Loucy (cell line): Measurements from ENCODE around the gene MSL2.

Experiments used
- H2AFZ ChIP-seq: fragments of 200-600 bp; sonication (generic); 2 replicates; pipeline ENCODE4 v1.6.0; 2016; ENCODE audit warnings: antibody characterized with exemption, mild to moderate bottlenecking, low read length, moderate library complexity
- H3F3A ChIP-seq: fragments of 200-600 bp; 2 replicates; pipeline ENCODE4 v1.6.0; 2016; ENCODE audit warnings: antibody characterized with exemption, low read depth, mild to moderate bottlenecking
- H3K27me3 ChIP-seq: fragments of 200-600 bp; sonication (generic); 2 replicates; pipeline ENCODE4 v1.6.1; 2014; ENCODE audit warnings: low read length, mild to moderate bottlenecking; ENCODE audit not compliant: insufficient read depth, poor library complexity, severe bottlenecking
- H3K36me3 ChIP-seq: fragments of 200-600 bp; sonication (generic); 2 replicates; pipeline ENCODE4 v1.6.1; 2016; ENCODE audit warnings: low read length; ENCODE audit not compliant: insufficient read depth
- H3K4me1 ChIP-seq: fragments of 200-600 bp; sonication (generic); 2 replicates; pipeline ENCODE4 v1.5.1; 2014; ENCODE audit warnings: low read length, mild to moderate bottlenecking; ENCODE audit not compliant: insufficient read depth, poor library complexity, severe bottlenecking
- H3K4me2 ChIP-seq: fragments of 200-600 bp; sonication (generic); 2 replicates; pipeline ENCODE4 v1.6.0; 2014; ENCODE audit warnings: antibody characterized with exemption, low read length, low read depth, mild to moderate bottlenecking; ENCODE audit not compliant: poor library complexity, severe bottlenecking
- H3K4me3 ChIP-seq: fragments of 200-600 bp; sonication (generic); 2 replicates; pipeline ENCODE4 v1.5.1; 2014; ENCODE audit warnings: low read length, mild to moderate bottlenecking, mixed read lengths; ENCODE audit not compliant: poor library complexity, severe bottlenecking
- H3K79me2 ChIP-seq: fragments of 200-600 bp; sonication (generic); 2 replicates; pipeline ENCODE4 v1.6.1; 2014; ENCODE audit warnings: low read length; ENCODE audit not compliant: insufficient read depth
- H3K9ac ChIP-seq: fragments of 200-600 bp; sonication (generic); 2 replicates; pipeline ENCODE4 v1.6.0; 2014; ENCODE audit warnings: mild to moderate bottlenecking, low read depth, low read length, moderate library complexity; ENCODE audit not compliant: poor library complexity, severe bottlenecking
- H3K9me2 ChIP-seq: fragments of 200-600 bp; sonication (generic); replicated peaks from 2 replicates; pipeline ENCODE4 v1.6.1; 2016; ENCODE audit warnings: low read depth, low read length, mixed read lengths
- H3K9me3 ChIP-seq: fragments of 200-600 bp; sonication (generic); 2 replicates; pipeline ENCODE4 v1.6.1; 2014; ENCODE audit warnings: mild to moderate bottlenecking, antibody characterized with exemption, low read length, low read depth; ENCODE audit not compliant: insufficient read depth
- H4K20me1 ChIP-seq: fragments of 200-600 bp; sonication (generic); 2 replicates; pipeline ENCODE4 v1.6.0; 2014; ENCODE audit warnings: antibody characterized with exemption, low read length, mild to moderate bottlenecking; ENCODE audit not compliant: insufficient read depth, poor library complexity, severe bottlenecking
- CTCF ChIP-seq: fragments of 200-600 bp; sonication (generic); conservative IDR thresholded peaks from 2 replicates; pipeline ENCODE4 v1.5.1; 2014; ENCODE audit warnings: mild to moderate bottlenecking, antibody characterized with exemption, low read length
- EZH2phosphoT487 ChIP-seq: fragments of 200-600 bp; IDR thresholded peaks from 2 replicates; pipeline ENCODE4 v1.6.1; 2018; ENCODE audit warnings: antibody characterized with exemption, mild to moderate bottlenecking, moderate library complexity, borderline replicate concordance

Gene MSL2

DNA sequence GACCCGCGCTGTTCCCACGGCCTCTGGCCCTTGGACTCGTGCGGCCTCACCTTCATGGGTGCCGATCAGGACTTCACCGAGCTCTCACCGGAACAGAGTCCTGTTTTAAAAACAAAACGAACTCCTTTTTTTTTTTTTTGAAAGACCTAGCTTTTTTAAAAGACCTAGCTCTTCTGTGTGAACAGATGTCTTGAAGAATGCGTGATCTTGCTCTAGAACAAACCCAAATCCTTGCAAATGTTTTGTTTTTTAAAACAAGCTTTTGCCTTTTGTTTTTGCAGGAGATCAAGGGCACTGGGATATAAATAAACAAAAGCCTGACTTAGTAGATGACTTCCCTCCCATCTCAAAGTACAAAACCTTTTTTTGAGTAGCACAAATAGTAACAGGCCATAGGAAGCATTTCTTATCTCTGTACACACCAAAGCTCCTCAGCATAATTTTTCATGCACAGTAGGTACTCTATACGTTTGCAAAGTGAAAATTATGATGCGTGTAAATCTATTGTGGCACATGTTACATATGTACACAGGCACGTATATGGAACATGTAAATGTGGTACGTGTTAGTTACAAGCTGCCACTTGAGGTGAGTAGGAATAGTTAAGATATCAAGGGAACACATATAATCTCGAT is 1.1 kb upstream of the MSL2 start:
- Histone ChIP-seq H3F3A (peaks cover 7% of the 10 kb centered on the region; the same call in 1 of the 2 replicates), H3K27me3 (peaks cover 5% of the 10 kb centered on the region), H3K79me2 (peaks cover 48% of the 10 kb centered on the region), H3K9ac (peak overlapping the region; percentile 93), H3K4me3 (peak overlapping the region; percentile 86), H3K4me1 (peaks cover 22% of the 10 kb centered on the region), H3K9me3 (no peaks in the 10 kb centered on the region), H3K36me3 (no peaks in the 10 kb centered on the region), H3K4me2 (peak overlapping the region; percentile 90), H2AFZ (peak overlapping the region; percentile 56; the same call in 1 of the 2 replicates), H4K20me1 (peaks cover 31% of the 10 kb centered on the region), H3K9me2 (no peaks in the 10 kb centered on the region)
- TF ChIP-seq EZH2phosphoT487 (no peak), CTCF (no peak)

- no peaks in the 10 kb centered on the region for H3K36me3 ChIP-seq
- peak overlapping the region; percentile 56; the same call in 1 of the 2 replicates for H2AFZ ChIP-seq
- no peaks in the 10 kb centered on the region for H3K9me2 ChIP-seq
- H3K9ac ChIP-seq, result peak overlapping the region; percentile 93
- H3K9me3 ChIP-seq, result no peaks in the 10 kb centered on the region
- peaks cover 7% of the 10 kb centered on the region; the same call in 1 of the 2 replicates for H3F3A ChIP-seq
- H3K4me1 ChIP-seq, result peaks cover 23% of the 10 kb centered on the region
- H3K4me3 ChIP-seq, result peak overlapping the region; percentile 86
- H3K79me2 ChIP-seq, result peaks cover 55% of the 10 kb centered on the region
- H3K27me3 ChIP-seq, result peaks cover 5% of the 10 kb centered on the region
- TF ChIP-seq EZH2phosphoT487 (no peak), CTCF (no peak)
- H4K20me1 ChIP-seq, result peaks cover 38% of the 10 kb centered on the region
- H3K4me2 ChIP-seq, result peak overlapping the region; percentile 90
Observed at GRCh38 chr3:136196401-136197158, 445 bp upstream of the MSL2 start.

- peaks cover 5% of the 10 kb centered on the region for H3K27me3 ChIP-seq
- H3K4me3 ChIP-seq, result peak overlapping the region; percentile 86
- H3F3A ChIP-seq, result peaks cover 7% of the 10 kb centered on the region; the same call in 1 of the 2 replicates
- H3K4me2 ChIP-seq, result peak overlapping the region; percentile 99
- peak overlapping the region; percentile 93 for H3K9ac ChIP-seq
- H3K36me3 ChIP-seq, result no peaks in the 10 kb centered on the region
- peaks cover 32% of the 10 kb centered on the region for H3K4me1 ChIP-seq
- H3K9me3 ChIP-seq, result no peaks in the 10 kb centered on the region
- peaks cover 48% of the 10 kb centered on the region for H4K20me1 ChIP-seq
- TF ChIP-seq CTCF, result no peak
- TF ChIP-seq EZH2phosphoT487, result no peak
- H2AFZ ChIP-seq, result peak overlapping the region; percentile 76
- no peaks in the 10 kb centered on the region for H3K9me2 ChIP-seq
- H3K79me2 ChIP-seq, result peaks cover 66% of the 10 kb centered on the region
Observed at GRCh38 chr3:136195258-136196063, 674 bp downstream of the MSL2 start.
